MCF 10A (cell line): ENCODE measurements around the gene SRRM5. TPM values are rescaled to one million over a fixed set of nuclear protein-coding genes. Genes with fewer than 3 reads are reported as not detected.

Experiments used
- BruUV-seq: library from RNA; stranded (reverse); fragments of 400-500 nt; replicated peaks from 2 replicates; lab custom pipeline; 2021; lab: Mats Ljungman, UMichigan
- CTCF ChIA-PET: fragments of 300-600 bp; sonication (Branson Sonifier 250); formaldehyde crosslinking; extraction: SDS; loops from one replicate; lab custom pipeline; 2021; ENCODE audit warnings: antibody characterized with exemption, inconsistent platforms; lab: Yijun Ruan, JAX
- POLR2A ChIA-PET: fragments of 300-600, 350-650 bp; sonication (Branson Sonifier 250); formaldehyde crosslinking; extraction: SDS; loops from one replicate; lab custom pipeline; 2020; ENCODE audit warnings: antibody characterized with exemption, inconsistent platforms; lab: Yijun Ruan, JAX
- DNase-seq: peaks from one replicate; pipeline ENCODE4 v3.0.0-alpha.2; 2018; ENCODE audit not compliant: unreplicated experiment
- H3K27ac Mint-ChIP-seq: one replicate; pipeline ENCODE4 v1.8.0; 2022; ENCODE audit warnings: mild to moderate bottlenecking, low read depth, mixed read lengths; ENCODE audit not compliant: unreplicated experiment
- H3K27me3 Mint-ChIP-seq: one replicate; pipeline ENCODE4 v1.8.0; 2022; ENCODE audit warnings: mixed read lengths; ENCODE audit not compliant: insufficient read depth, unreplicated experiment
- H3K36me3 Mint-ChIP-seq: one replicate; pipeline ENCODE4 v1.8.0; 2022; ENCODE audit warnings: mild to moderate bottlenecking, moderate library complexity, mixed read lengths; ENCODE audit not compliant: insufficient read depth, unreplicated experiment
- H3K4me1 Mint-ChIP-seq: one replicate; pipeline ENCODE4 v1.8.0; 2022; ENCODE audit warnings: mixed read lengths; ENCODE audit not compliant: insufficient read depth, unreplicated experiment
- H3K4me3 Mint-ChIP-seq: one replicate; pipeline ENCODE4 v1.8.0; 2022; ENCODE audit warnings: mild to moderate bottlenecking, moderate library complexity, mixed read lengths; ENCODE audit not compliant: unreplicated experiment
- H3K9me3 Mint-ChIP-seq: one replicate; pipeline ENCODE4 v1.8.0; 2022; ENCODE audit warnings: mixed read lengths; ENCODE audit not compliant: unreplicated experiment
- CTCF ChIP-seq: fragments of 200-600 bp; IDR thresholded peaks from one replicate; pipeline ENCODE4 v1.8.0; 2022; ENCODE audit warnings: antibody characterized with exemption, mild to moderate bottlenecking; ENCODE audit not compliant: unreplicated experiment
- intact Hi-C: fragments of 100-400 bp; cut with micrococcal nuclease; formaldehyde crosslinking; loops from 2 replicates; pipeline ENCODE4 v1.14.1; 2022
- total RNA-seq: library from RNA; stranded (reverse); gene quantifications from 2 replicates; pipeline ENCODE4 v1.2.3, GENCODE V29; 2022

The SRRM5 gene
- total RNA-seq, 1 experiment from 2014 or later: 0.28 TPM

DNA sequence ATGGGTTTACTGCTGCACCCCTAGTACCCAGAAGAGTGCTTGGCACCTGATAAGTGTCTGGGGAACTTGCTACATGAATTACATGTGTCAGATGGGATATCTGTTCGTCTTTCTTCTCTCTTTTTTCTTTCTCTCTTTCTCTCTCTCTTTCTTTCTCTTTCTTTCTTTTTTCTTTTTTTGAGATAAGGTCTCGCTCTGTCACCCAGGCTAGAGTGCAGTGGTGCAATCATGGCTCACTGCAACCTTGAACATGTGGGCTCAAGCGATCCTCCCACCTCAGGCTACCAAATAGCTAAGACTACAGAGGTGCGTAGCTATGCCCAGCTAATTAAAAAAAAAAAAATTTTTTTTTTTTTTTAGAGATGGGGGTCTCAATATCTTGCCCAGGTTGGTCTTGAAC lies 21.6 kb downstream of the SRRM5 start:
- Mint-ChIP-seq H3K27ac (no peak overlapping the region), H3K4me1 (peaks cover 5% of the 10 kb centered on the region), H3K9me3 (no peaks in the 10 kb centered on the region), H3K4me3 (no peak overlapping the region), H3K27me3 (peaks cover 12% of the 10 kb centered on the region), H3K36me3 (no peaks in the 10 kb centered on the region)
- BruUV-seq: no TSS peak
- ChIA-PET CTCF (no interaction called here), POLR2A (interaction anchor here (1.0 to 1.3 kb wide), 2 partner anchors 14 to 37 kb away, joined by 5 read pairs; partner anchors contain the start of genes IRGQ, ZNF428 and ZNF576)
- no peak for TF ChIP-seq CTCF
- DNase-seq: no peak
- intact Hi-C loops: no loop called here

GRCh38 chr19:43634068-43634467 lies 22.2 kb downstream of the SRRM5 start:
- Mint-ChIP-seq H3K27ac (no peak overlapping the region), H3K4me1 (peaks cover 11% of the 10 kb centered on the region), H3K36me3 (no peaks in the 10 kb centered on the region), H3K4me3 (no peak overlapping the region), H3K9me3 (no peaks in the 10 kb centered on the region), H3K27me3 (peaks cover 17% of the 10 kb centered on the region)
- CTCF ChIA-PET: interaction anchor here (0.6 to 1.0 kb wide), 2 partner anchors 28 to 106 kb away, joined by 3 read pairs; no protein-coding TSS in a partner anchor
- POLR2A ChIA-PET: interaction anchor here (1.0 to 1.3 kb wide), 2 partner anchors 14 to 38 kb away, joined by 5 read pairs; partner anchors contain the start of genes IRGQ, ZNF428 and ZNF576
- TF ChIP-seq CTCF: no peak
- DNase-seq: no peak
- intact Hi-C loops: no loop called here
- no TSS peak for BruUV-seq

DNA sequence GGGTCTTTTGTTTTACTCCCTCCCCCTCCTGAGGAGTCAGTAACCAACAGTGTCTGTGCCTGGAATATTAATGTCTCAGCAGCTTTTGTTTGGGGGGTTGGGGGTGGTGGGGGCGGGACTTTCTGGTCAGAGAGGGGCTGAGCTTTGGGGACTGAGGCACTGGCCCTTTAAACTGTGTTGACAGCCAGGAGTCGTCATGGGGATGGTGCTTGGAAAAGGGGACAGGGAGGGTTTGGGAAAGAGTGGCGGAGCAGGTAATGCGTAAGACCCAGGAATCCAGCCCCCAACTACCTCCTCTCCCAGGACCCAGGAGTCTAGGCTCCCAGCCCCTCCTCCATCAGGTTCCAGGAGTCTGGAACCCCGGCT lies 22.6 kb downstream of the SRRM5 start:
- Mint-ChIP-seq H3K27me3 (peaks cover 21% of the 10 kb centered on the region), H3K4me3 (no peak overlapping the region)

More for the DNA sequence above, 22.6 kb downstream of the SRRM5 start:
- TF ChIP-seq CTCF: no peak
- H3K27ac Mint-ChIP-seq: no peak overlapping the region
- peaks cover 14% of the 10 kb centered on the region for H3K4me1 Mint-ChIP-seq
- H3K9me3 Mint-ChIP-seq: no peaks in the 10 kb centered on the region
- no peaks in the 10 kb centered on the region for H3K36me3 Mint-ChIP-seq
- ChIA-PET POLR2A (interaction anchor here (1.0 to 1.3 kb wide), 2 partner anchors 15 to 38 kb away, joined by 5 read pairs; partner anchors contain the start of genes IRGQ, ZNF428 and ZNF576), CTCF (interaction anchor here (0.6 to 1.0 kb wide), 3 partner anchors 28 to 584 kb away, joined by 3 read pairs; no protein-coding TSS in a partner anchor)
- intact Hi-C loops: no loop called here
- no TSS peak for BruUV-seq
- no peak for DNase-seq
